ENCODE results near the gene LYAR. TPM values are rescaled to one million over a fixed set of nuclear protein-coding genes. Genes with fewer than 3 reads are reported as not detected.
A peak's percentile ranks its signal among the peaks of the same experiment; 100 is the strongest.

LYAR gene
- total RNA-seq, 2 donors from 2014 or later: 14.6 to 18.2 TPM

DNA sequence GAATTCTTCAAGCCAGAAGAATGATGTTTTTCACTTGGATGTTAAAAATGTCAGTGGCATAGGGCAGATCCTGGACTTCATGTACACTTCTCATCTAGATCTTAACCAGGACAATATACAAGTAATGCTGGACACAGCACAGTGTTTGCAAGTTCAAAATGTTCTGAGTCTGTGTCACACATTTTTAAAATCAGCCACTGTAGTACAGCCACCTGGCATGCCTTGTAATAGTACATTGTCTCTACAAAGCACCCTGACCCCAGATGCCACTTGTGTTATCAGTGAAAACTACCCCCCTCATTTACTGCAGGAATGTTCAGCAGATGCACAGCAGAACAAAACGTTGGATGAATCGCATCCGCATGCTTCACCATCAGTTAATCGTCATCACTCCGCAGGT is 12.0 kb upstream of the LYAR start:
- no peaks in the 10 kb centered on the region for H3K27me3 Mint-ChIP-seq
- H3K36me3 Mint-ChIP-seq (ENCODE audit: low read depth): peaks cover 8% of the 10 kb centered on the region

DNA sequence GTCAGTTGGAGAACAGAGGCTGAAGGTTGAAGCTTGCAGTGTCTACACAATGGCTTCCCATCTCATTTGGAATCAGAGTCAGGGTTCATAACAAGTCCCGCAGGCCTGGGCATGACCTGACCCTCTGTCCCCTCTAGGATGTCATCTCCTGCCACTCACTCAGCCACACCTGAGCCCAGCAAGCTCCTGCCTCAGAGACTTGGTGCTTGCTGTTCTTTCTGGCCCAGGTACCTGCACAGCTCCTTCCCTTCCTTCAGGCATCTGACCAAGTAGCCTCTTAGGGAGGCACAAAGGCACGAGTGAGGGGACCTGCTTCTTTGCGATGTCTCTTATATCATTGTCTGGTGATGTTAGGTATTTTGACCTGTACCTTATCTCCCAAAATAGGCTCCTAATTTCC is 9.1 kb upstream of the LYAR start:
- no peak for ATAC-seq
- Mint-ChIP-seq H3K4me3 (no peak overlapping the region), H3K27ac (peak overlapping the region; percentile 74), H3K36me3 (ENCODE audit: low read depth) (peaks cover 16% of the 10 kb centered on the region), H3K27me3 (no peaks in the 10 kb centered on the region), H3K4me1 (peaks cover 25% of the 10 kb centered on the region)
- DNase-seq: no peak
- no peaks in the 10 kb centered on the region for H3K9me3 ChIP-seq (ENCODE audit: control insufficient read depth, low read length, poor library complexity, severe bottlenecking)

More for the DNA sequence above, 12.0 kb upstream of the LYAR start:
- H3K4me1 Mint-ChIP-seq: peaks cover 14% of the 10 kb centered on the region
- DNase-seq (no peak), ATAC-seq (no peak)
- no peaks in the 10 kb centered on the region for H3K9me3 ChIP-seq (ENCODE audit: control insufficient read depth, low read length, poor library complexity, severe bottlenecking)
- H3K4me3 Mint-ChIP-seq: no peak overlapping the region
- H3K27ac Mint-ChIP-seq: no peak overlapping the region

- Mint-ChIP-seq H3K4me1 (peaks cover 32% of the 10 kb centered on the region), H3K36me3 (ENCODE audit: low read depth) (peaks cover 14% of the 10 kb centered on the region), H3K4me3 (no peak overlapping the region), H3K27me3 (no peaks in the 10 kb centered on the region), H3K27ac (no peak overlapping the region)
- DNase-seq (no peak), ATAC-seq (no peak)
- H3K9me3 ChIP-seq (ENCODE audit: control insufficient read depth, low read length, poor library complexity, severe bottlenecking): no peaks in the 10 kb centered on the region
These were observed 6.4 kb upstream of the LYAR start for GRCh38 chr4:4296283-4296846.

GRCh38 chr4:4293279-4293678 is 3.3 kb upstream of the LYAR start:
- Mint-ChIP-seq H3K27ac (no peak overlapping the region), H3K4me3 (no peak overlapping the region), H3K4me1 (peaks cover 43% of the 10 kb centered on the region), H3K36me3 (ENCODE audit: low read depth) (peaks cover 11% of the 10 kb centered on the region), H3K27me3 (no peaks in the 10 kb centered on the region)
- ATAC-seq (no peak), DNase-seq (no peak)
- no peaks in the 10 kb centered on the region for H3K9me3 ChIP-seq (ENCODE audit: control insufficient read depth, low read length, poor library complexity, severe bottlenecking)

GRCh38 chr4:4289597-4289940 is 385 bp downstream of the LYAR start:
- Mint-ChIP-seq H3K36me3 (ENCODE audit: low read depth) (peaks cover 5% of the 10 kb centered on the region), H3K4me1 (peaks cover 40% of the 10 kb centered on the region), H3K4me3 (peak overlapping the region; percentile 97), H3K27me3 (no peaks in the 10 kb centered on the region), H3K27ac (peak overlapping the region; percentile 87)
- peak; percentile 6 for ATAC-seq
- H3K9me3 ChIP-seq (ENCODE audit: control insufficient read depth, low read length, poor library complexity, severe bottlenecking): no peaks in the 10 kb centered on the region
- peak in 1 of 3 donors; percentile 17 for DNase-seq

DNA sequence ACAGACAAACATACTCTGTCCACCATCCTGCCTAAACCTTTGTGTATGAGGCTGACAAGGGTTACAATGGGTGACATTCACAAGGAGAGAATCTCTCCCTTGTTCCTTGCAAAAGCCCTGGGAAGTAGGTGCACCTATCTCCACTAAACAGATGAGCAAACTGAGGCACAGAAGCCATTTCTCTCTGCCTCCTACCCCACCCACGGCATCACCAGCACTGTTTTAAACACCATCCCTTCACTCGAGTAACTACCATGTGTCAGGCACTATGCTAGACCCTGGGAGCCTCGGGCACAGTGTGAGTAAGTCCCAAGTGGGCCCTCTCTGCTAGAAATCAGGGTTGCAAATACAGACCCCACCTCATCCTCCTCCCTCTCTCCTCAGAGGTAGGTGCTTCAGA is 899 bp downstream of the LYAR start:
- peak overlapping the region; percentile 97 for H3K4me3 Mint-ChIP-seq
- peaks cover 40% of the 10 kb centered on the region for H3K4me1 Mint-ChIP-seq
- no peaks in the 10 kb centered on the region for H3K9me3 ChIP-seq (ENCODE audit: control insufficient read depth, low read length, poor library complexity, severe bottlenecking)
- no peaks in the 10 kb centered on the region for H3K27me3 Mint-ChIP-seq
- peaks cover 5% of the 10 kb centered on the region for H3K36me3 Mint-ChIP-seq (ENCODE audit: low read depth)
- H3K27ac Mint-ChIP-seq: peak overlapping the region; percentile 87
- no peak for DNase-seq
- ATAC-seq: no peak

GRCh38 chr4:4288098-4288497 is 1.9 kb downstream of the LYAR start:
- Mint-ChIP-seq H3K36me3 (ENCODE audit: low read depth) (peaks cover 5% of the 10 kb centered on the region), H3K27me3 (no peaks in the 10 kb centered on the region), H3K4me1 (peaks cover 40% of the 10 kb centered on the region), H3K4me3 (peak overlapping the region; percentile 97), H3K27ac (no peak overlapping the region)
- ATAC-seq: no peak
- no peaks in the 10 kb centered on the region for H3K9me3 ChIP-seq (ENCODE audit: control insufficient read depth, low read length, poor library complexity, severe bottlenecking)
- DNase-seq: no peak

- DNase-seq: no peak
- no peaks in the 10 kb centered on the region for H3K27me3 Mint-ChIP-seq
- H3K27ac Mint-ChIP-seq: peak overlapping the region; percentile 21
- no peaks in the 10 kb centered on the region for H3K9me3 ChIP-seq (ENCODE audit: control insufficient read depth, low read length, poor library complexity, severe bottlenecking)
- peaks cover 26% of the 10 kb centered on the region for H3K4me1 Mint-ChIP-seq
- no peak for ATAC-seq
- peaks cover 12% of the 10 kb centered on the region for H3K36me3 Mint-ChIP-seq (ENCODE audit: low read depth)
- H3K4me3 Mint-ChIP-seq: no peak overlapping the region
These were observed 4.9 kb downstream of the LYAR start for GRCh38 chr4:4284827-4285618.

- Mint-ChIP-seq H3K4me1 (peaks cover 6% of the 10 kb centered on the region), H3K4me3 (no peak overlapping the region), H3K27ac (peak overlapping the region; percentile 43), H3K27me3 (no peaks in the 10 kb centered on the region), H3K36me3 (ENCODE audit: low read depth) (peaks cover 16% of the 10 kb centered on the region)
- no peaks in the 10 kb centered on the region for H3K9me3 ChIP-seq (ENCODE audit: control insufficient read depth, low read length, poor library complexity, severe bottlenecking)
- DNase-seq: no peak
- ATAC-seq: no peak
These were observed 8.2 kb downstream of the LYAR start for GRCh38 chr4:4281787-4282186.

DNA sequence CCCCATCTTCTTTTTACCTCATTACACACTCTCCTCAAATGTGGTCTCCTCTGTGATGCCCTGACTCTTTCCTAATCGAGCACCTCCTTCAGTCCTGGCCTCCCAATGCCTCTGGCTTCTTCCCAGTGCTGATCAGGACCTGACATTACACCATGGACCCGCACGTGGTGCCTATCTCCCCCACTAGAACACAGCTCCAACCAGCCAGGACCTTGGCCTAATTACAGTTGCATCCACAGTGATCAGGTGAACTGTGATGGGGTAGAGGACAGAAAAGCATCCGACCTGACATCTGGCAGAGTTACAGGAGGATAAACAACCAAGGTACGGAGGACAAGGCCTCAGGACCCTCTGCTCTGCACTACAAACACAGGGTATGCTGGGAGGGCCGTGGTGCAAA is 12.4 kb downstream of the LYAR start:
- ATAC-seq (no peak), DNase-seq (no peak)
- H3K27ac Mint-ChIP-seq: peak overlapping the region; percentile 32
- H3K4me1 Mint-ChIP-seq: peaks cover 2% of the 10 kb centered on the region
- no peaks in the 10 kb centered on the region for H3K9me3 ChIP-seq (ENCODE audit: control insufficient read depth, low read length, poor library complexity, severe bottlenecking)
- no peaks in the 10 kb centered on the region for H3K27me3 Mint-ChIP-seq
- H3K36me3 Mint-ChIP-seq (ENCODE audit: low read depth): peaks cover 23% of the 10 kb centered on the region
- H3K4me3 Mint-ChIP-seq: no peak overlapping the region

DNA sequence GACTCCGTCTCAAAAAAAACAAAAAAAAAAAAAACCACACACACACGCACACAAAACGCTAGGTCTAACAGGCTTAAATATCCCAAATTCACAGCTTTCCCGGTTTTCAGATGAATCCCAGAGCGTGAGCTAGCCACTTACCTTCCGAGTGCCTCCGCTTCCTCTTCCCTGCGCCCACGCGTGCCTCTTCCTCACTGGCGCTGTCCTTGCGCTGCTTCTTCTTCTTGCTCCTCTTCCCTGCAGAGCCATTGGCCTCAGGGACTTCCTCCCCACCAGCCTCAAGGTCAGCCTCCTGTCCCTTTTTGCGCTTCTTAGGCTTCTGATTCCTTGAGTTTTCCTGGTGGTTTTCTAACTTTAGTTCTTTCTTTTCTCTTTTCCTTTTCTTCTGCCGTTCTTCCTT is 15.7 kb downstream of the LYAR start:
- Mint-ChIP-seq H3K27me3 (no peaks in the 10 kb centered on the region), H3K4me3 (no peak overlapping the region), H3K4me1 (peaks cover 13% of the 10 kb centered on the region), H3K27ac (peak overlapping the region; percentile 85), H3K36me3 (ENCODE audit: low read depth) (peaks cover 17% of the 10 kb centered on the region)
- H3K9me3 ChIP-seq (ENCODE audit: control insufficient read depth, low read length, poor library complexity, severe bottlenecking): no peaks in the 10 kb centered on the region
- no peak for ATAC-seq
- DNase-seq: no peak

DNA sequence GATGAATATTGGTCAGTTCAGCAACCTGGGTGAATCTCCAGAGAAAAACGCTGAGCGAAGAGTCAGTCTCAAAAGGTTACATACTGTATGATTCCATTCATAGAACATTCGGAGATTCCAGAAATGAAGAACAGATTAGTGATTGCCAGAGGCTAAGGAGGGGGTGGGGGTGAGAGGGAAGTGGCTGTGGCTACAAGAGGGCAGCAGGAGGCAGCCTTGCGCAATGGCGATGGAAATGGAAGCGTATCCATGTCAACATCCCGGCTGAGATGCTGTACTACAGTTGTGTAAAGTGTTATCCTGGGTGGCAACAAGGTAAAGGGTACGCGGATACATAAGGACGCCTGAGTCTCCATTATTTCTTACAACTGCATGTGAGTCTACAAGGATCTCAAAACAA is 18.0 kb downstream of the LYAR start:
- H3K4me3 Mint-ChIP-seq: no peak overlapping the region
- peaks cover 18% of the 10 kb centered on the region for H3K4me1 Mint-ChIP-seq
- ATAC-seq: no peak
- H3K27me3 Mint-ChIP-seq: no peaks in the 10 kb centered on the region
- H3K36me3 Mint-ChIP-seq (ENCODE audit: low read depth): peaks cover 16% of the 10 kb centered on the region
- no peak for DNase-seq
- H3K27ac Mint-ChIP-seq: no peak overlapping the region
- no peaks in the 10 kb centered on the region for H3K9me3 ChIP-seq (ENCODE audit: control insufficient read depth, low read length, poor library complexity, severe bottlenecking)

DNA sequence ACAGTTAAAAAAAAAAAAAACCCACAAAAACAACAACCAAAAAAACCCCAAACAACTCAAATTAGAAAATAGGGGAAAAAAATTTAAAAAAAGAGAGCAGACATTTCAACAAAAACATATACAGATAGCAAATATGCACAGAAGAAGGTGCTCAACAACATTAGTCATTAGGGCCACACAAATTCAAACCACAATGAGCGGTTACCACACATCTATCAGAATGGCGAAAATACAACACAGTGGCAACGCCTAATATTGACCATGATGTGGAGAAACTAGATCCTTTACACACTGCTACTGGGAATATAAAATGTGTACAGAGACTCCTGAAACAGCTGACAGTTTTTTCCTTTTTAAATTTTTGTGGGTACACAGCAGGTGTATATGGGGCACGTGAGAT is 19.4 kb downstream of the LYAR start:
- peaks cover 16% of the 10 kb centered on the region for H3K36me3 Mint-ChIP-seq (ENCODE audit: low read depth)
- H3K4me1 Mint-ChIP-seq: peaks cover 18% of the 10 kb centered on the region
- H3K27me3 Mint-ChIP-seq: no peaks in the 10 kb centered on the region
- DNase-seq: no peak
- peak; percentile 33 for ATAC-seq
- no peaks in the 10 kb centered on the region for H3K9me3 ChIP-seq (ENCODE audit: control insufficient read depth, low read length, poor library complexity, severe bottlenecking)
- peak overlapping the region; percentile 19 for H3K4me3 Mint-ChIP-seq
- H3K27ac Mint-ChIP-seq: peak overlapping the region; percentile 65

- peak overlapping the region; percentile 65 for H3K27ac Mint-ChIP-seq
- no peak for DNase-seq
- ATAC-seq: peak; percentile 85
- H3K36me3 Mint-ChIP-seq (ENCODE audit: low read depth): peaks cover 16% of the 10 kb centered on the region
- no peaks in the 10 kb centered on the region for H3K27me3 Mint-ChIP-seq
- H3K9me3 ChIP-seq (ENCODE audit: control insufficient read depth, low read length, poor library complexity, severe bottlenecking): no peaks in the 10 kb centered on the region
- H3K4me1 Mint-ChIP-seq: peaks cover 18% of the 10 kb centered on the region
- peak overlapping the region; percentile 62 for H3K4me3 Mint-ChIP-seq
These were observed 20.1 kb downstream of the LYAR start for GRCh38 chr4:4269856-4270255.

Data from T-helper 17 cell (primary cell).